HG03469 (cell line): ENCODE results near the gene SLIRP.
A peak's percentile ranks its signal among the peaks of the same experiment; 100 is the strongest.
"Not testable (repeated sequence)": the region's sequence is repeated elsewhere in the genome, so short reads cannot be mapped to it uniquely, and the experiment has no call there.

Source experiments
- ATAC-seq: cut with Tn5 transposase; IDR thresholded peaks from one replicate; pipeline ENCODE4 v1.9.1; 2021; ENCODE audit warnings: mild to moderate bottlenecking, moderate library complexity, moderate number of reproducible peaks; ENCODE audit not compliant: unreplicated experiment

The SLIRP gene

GRCh38 chr14:77738559-77739250, 30.8 kb downstream of the SLIRP start:
- no peak for ATAC-seq

- no peak for ATAC-seq
Observed at GRCh38 chr14:77741438-77741837, 33.5 kb downstream of the SLIRP start.

GRCh38 chr14:77746064-77746702, 38.3 kb downstream of the SLIRP start:
- no peak for ATAC-seq

- not testable (repeated sequence) for ATAC-seq
Observed at GRCh38 chr14:77747425-77747824, 39.5 kb downstream of the SLIRP start.

- ATAC-seq = no peak
Observed at GRCh38 chr14:77752266-77752665, 44.4 kb downstream of the SLIRP start.

GRCh38 chr14:77752799-77753516, 45.1 kb downstream of the SLIRP start:
- ATAC-seq = no peak

- peak; percentile 90 for ATAC-seq
Observed at GRCh38 chr14:77760381-77761204, 52.7 kb downstream of the SLIRP start, which contains the start of gene SNW1. Gene SNW1, minus strand, starts transcription at chr14:77761156. Its CDS starts 29 bp downstream, at chr14:77761127.

GRCh38 chr14:77761205-77761931, 53.5 kb downstream of the SLIRP start:
- ATAC-seq = no peak

- ATAC-seq = no peak
Observed at GRCh38 chr14:77763316-77763715, 55.4 kb downstream of the SLIRP start.

- no peak for ATAC-seq
Observed at GRCh38 chr14:77763978-77764377, 56.1 kb downstream of the SLIRP start.
